GM23338 (cell line): ENCODE results near the gene GALNT11. TPM values are rescaled to one million over a fixed set of nuclear protein-coding genes. Genes with fewer than 3 reads are reported as not detected.

ENCODE experiments used
- ATAC-seq: fragments of 200-7000 bp; cut with Tn5 transposase; 3 replicates; pipeline ENCODE4 v1.9.1; 2020
- DNase-seq: peaks from one replicate; pipeline ENCODE4 v3.0.0-alpha.2; 2015; ENCODE audit warnings: low spot score
- H2AFZ ChIP-seq: fragments of 200-600 bp; sonication (generic); 2 replicates; pipeline ENCODE4 v1.8.0; 2016; ENCODE audit warnings: antibody characterized with exemption, mild to moderate bottlenecking, moderate library complexity
- H3F3A ChIP-seq: fragments of 200-600 bp; sonication (generic); replicated peaks from 2 replicates; pipeline ENCODE4 v1.8.0; 2017; ENCODE audit warnings: antibody characterized with exemption, mixed run types, low read depth
- H3K27ac ChIP-seq: fragments of 200-600 bp; sonication (generic); 2 replicates; pipeline ENCODE4 v1.6.1; 2016; ENCODE audit warnings: low read depth
- H3K27me3 ChIP-seq: fragments of 200-600 bp; sonication (generic); 2 replicates; pipeline ENCODE4 v1.8.0; 2016; ENCODE audit warnings: mild to moderate bottlenecking, mixed run types, moderate library complexity; ENCODE audit not compliant: insufficient read depth
- H3K36me3 ChIP-seq: fragments of 200-600 bp; sonication (generic); 2 replicates; pipeline ENCODE4 v1.8.0; 2016; ENCODE audit warnings: mild to moderate bottlenecking; ENCODE audit not compliant: insufficient read depth
- H3K4me1 ChIP-seq: fragments of 200-600 bp; sonication (generic); 2 replicates; pipeline ENCODE4 v1.8.0; 2016; ENCODE audit warnings: mild to moderate bottlenecking, moderate library complexity; ENCODE audit not compliant: insufficient read depth
- H3K4me2 ChIP-seq: fragments of 200-600 bp; sonication (generic); 2 replicates; pipeline ENCODE4 v1.7.1; 2017; ENCODE audit warnings: mixed run types
- H3K4me3 ChIP-seq: fragments of 200-600 bp; sonication (generic); 2 replicates; pipeline ENCODE4 v1.6.1; 2016; ENCODE audit warnings: mixed run types
- H3K79me2 ChIP-seq: fragments of 200-600 bp; sonication (generic); replicated peaks from 2 replicates; pipeline ENCODE4 v1.8.0; 2017; ENCODE audit warnings: mild to moderate bottlenecking; ENCODE audit not compliant: insufficient read depth
- H3K9me2 ChIP-seq: fragments of 200-600 bp; sonication (generic); 2 replicates; pipeline ENCODE4 v1.8.0; 2017; ENCODE audit not compliant: insufficient read depth
- H4K20me1 ChIP-seq: fragments of 200-600 bp; sonication (generic); replicated peaks from 2 replicates; pipeline ENCODE4 v1.8.0; 2017; ENCODE audit warnings: mild to moderate bottlenecking; ENCODE audit not compliant: insufficient read depth
- H3K27ac Mint-ChIP-seq: 2 replicates; pipeline ENCODE4 v1.8.0; 2020; ENCODE audit warnings: inconsistent platforms, mild to moderate bottlenecking, moderate library complexity, mixed read lengths
- H3K27me3 Mint-ChIP-seq: 3 replicates; pipeline ENCODE4 v1.8.0; 2022; ENCODE audit warnings: low read depth, mild to moderate bottlenecking, moderate library complexity, mixed read lengths, inconsistent platforms; ENCODE audit not compliant: insufficient read depth, poor library complexity
- H3K36me3 Mint-ChIP-seq: 3 replicates; pipeline ENCODE4 v1.8.0; 2021; ENCODE audit warnings: low read depth, mild to moderate bottlenecking, inconsistent platforms, moderate library complexity, mixed read lengths
- H3K4me1 Mint-ChIP-seq: 3 replicates; pipeline ENCODE4 v1.8.0; 2020; ENCODE audit warnings: mild to moderate bottlenecking, inconsistent platforms, mixed read lengths
- H3K4me3 Mint-ChIP-seq: 3 replicates; pipeline ENCODE4 v1.8.0; 2021; ENCODE audit warnings: moderate library complexity, mild to moderate bottlenecking, inconsistent platforms, mixed read lengths
- H3K9me3 Mint-ChIP-seq: 3 replicates; pipeline ENCODE4 v1.8.0; 2020; ENCODE audit warnings: moderate library complexity, mild to moderate bottlenecking, inconsistent platforms, mixed read lengths
- CREB1 ChIP-seq: fragments of 250-450 bp; sonication (Bioruptor Pico); IDR thresholded peaks from 2 replicates; pipeline ENCODE4 v1.5.0; 2020; ENCODE audit warnings: low read depth, mild to moderate bottlenecking, moderate library complexity
- ETS1 ChIP-seq: IDR thresholded peaks from 2 replicates; pipeline ENCODE4 v1.6.1; 2016; ENCODE audit warnings: antibody characterized with exemption
- EZH2 ChIP-seq: fragments of 200-600 bp; sonication (generic); IDR thresholded peaks from one replicate; pipeline ENCODE4 v1.8.0; 2017; ENCODE audit warnings: antibody characterized with exemption, mild to moderate bottlenecking, low read depth; ENCODE audit not compliant: unreplicated experiment
- JUNB ChIP-seq: IDR thresholded peaks from one replicate; pipeline ENCODE4 v1.6.1; 2016; ENCODE audit warnings: antibody characterized with exemption; ENCODE audit not compliant: unreplicated experiment
- REST ChIP-seq: IDR thresholded peaks from one replicate; pipeline ENCODE4 v1.6.1; 2018; ENCODE audit warnings: antibody characterized with exemption; ENCODE audit not compliant: unreplicated experiment
- ZNF114 ChIP-seq: fragments of 250-450 bp; sonication (Bioruptor Pico); IDR thresholded peaks from 2 replicates; pipeline ENCODE4 v1.5.0; 2020; ENCODE audit warnings: mild to moderate bottlenecking, moderate library complexity
- ZNF331 ChIP-seq: fragments of 250-450 bp; sonication (Bioruptor Pico); IDR thresholded peaks from 2 replicates; pipeline ENCODE4 v1.5.0; 2020; ENCODE audit warnings: low read depth, mild to moderate bottlenecking, moderate library complexity
- ZNF462 ChIP-seq: fragments of 250-450 bp; sonication (Bioruptor Pico); IDR thresholded peaks from 2 replicates; pipeline ENCODE4 v1.5.0; 2020; ENCODE audit warnings: mild to moderate bottlenecking, moderate library complexity
- polyA plus RNA-seq: library from polyadenylated mRNA; unstranded; fragments of >200 nt; fragmentation: Nextera tagmentation; extraction: Ambion mirVana; gene quantifications from 2 replicates; pipeline ENCODE4 v1.2.1, GENCODE V29; 2016
- total RNA-seq: library from RNA; depleted of rRNA; stranded (reverse); fragments of >200 nt; shearing (Covaris generic); gene quantifications from 2 replicates; pipeline ENCODE4 v1.2.3, GENCODE V29; 2014

Gene GALNT11
- total and polyA plus RNA-seq, 2 experiments from 2014 or later = 16.1 to 33.6 TPM

- TF ChIP-seq REST (no peak), CREB1 (CRISPR knock-in tag) (no peak), EZH2 (no peak), ZNF462 (no peak), ETS1 (no peak), ZNF114 (CRISPR knock-in tag) (no peak), ZNF331 (CRISPR knock-in tag) (no peak), JUNB (no peak)
- H2AFZ ChIP-seq = no peak overlapping the region
- no peak overlapping the region for H3K27ac Mint-ChIP-seq
Measured at GRCh38 chr7:152095771-152096170, 70.3 kb downstream of the GALNT11 start.

More at GRCh38 chr7:152095771-152096170, 70.3 kb downstream of the GALNT11 start:
- ATAC-seq = no peak
- Mint-ChIP-seq H3K9me3 (no peaks in the 10 kb centered on the region), H3K36me3 (0 out of 3 replicates have a peak, but pooled peaks cover under 1% of the 10 kb centered on the region), H3K4me3 (no peak overlapping the region), H3K4me1 (no peaks in the 10 kb centered on the region; the same call in 2 of the 3 replicates), H3K27me3 (peaks cover 3% of the 10 kb centered on the region)
- no peak for DNase-seq
- H3K9me2 ChIP-seq = no peaks in the 10 kb centered on the region
- no peak overlapping the region for H3K4me3 ChIP-seq
- H3K79me2 ChIP-seq = no peaks in the 10 kb centered on the region
- no peaks in the 10 kb centered on the region for H3F3A ChIP-seq
- H4K20me1 ChIP-seq = no peaks in the 10 kb centered on the region; the same call in 1 of the 2 replicates
- H3K4me1 ChIP-seq = no peaks in the 10 kb centered on the region
- H3K4me2 ChIP-seq = no peak overlapping the region
- H3K36me3 ChIP-seq = no peaks in the 10 kb centered on the region
- no peaks in the 10 kb centered on the region for H3K27me3 ChIP-seq
- H3K27ac ChIP-seq = no peak overlapping the region
